ENCODE results near the gene C1orf185.
"Not testable (repeated sequence)": the region's sequence is repeated elsewhere in the genome, so short reads cannot be mapped to it uniquely, and the experiment has no call there.

C1orf185 gene

DNA sequence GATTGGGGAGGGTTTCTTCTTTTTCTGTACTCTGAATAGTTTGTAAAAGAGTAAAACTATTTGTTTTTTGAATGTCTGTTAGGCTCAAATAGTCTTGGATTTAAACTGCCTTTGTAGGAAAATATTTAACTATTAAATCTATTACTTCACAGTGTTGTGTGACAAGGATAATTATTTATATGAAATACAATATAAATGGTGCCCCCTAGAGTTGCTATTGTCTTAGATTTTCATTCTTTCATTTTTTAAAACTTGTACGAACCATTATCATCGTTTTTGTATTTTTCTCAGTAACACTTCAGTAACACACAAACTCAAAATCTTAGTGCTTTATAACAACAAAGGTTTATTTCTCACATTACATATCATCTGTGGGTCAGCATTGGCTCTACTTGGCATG lies 37.4 kb downstream of the C1orf185 start:
- no peak for DNase-seq

DNA sequence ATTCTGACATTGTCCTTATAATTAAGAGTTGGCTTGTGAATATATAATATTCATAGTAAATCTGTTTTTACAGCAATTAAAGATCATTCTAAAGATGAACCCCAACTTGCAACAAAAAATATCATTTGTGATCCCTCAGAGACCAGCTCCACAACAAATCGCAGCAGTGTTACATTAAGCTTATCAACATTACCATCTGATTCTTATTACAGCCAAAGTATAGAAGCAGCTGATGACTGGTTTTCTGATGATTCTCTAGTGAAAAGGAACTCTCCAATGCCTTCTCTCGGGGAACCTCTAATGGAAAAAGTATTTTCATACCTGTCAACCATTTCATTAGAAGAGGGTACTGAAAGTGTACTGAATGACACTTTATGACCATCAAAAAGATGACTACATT lies 45.4 kb downstream of the C1orf185 start:
- DNase-seq, result no peak

DNA sequence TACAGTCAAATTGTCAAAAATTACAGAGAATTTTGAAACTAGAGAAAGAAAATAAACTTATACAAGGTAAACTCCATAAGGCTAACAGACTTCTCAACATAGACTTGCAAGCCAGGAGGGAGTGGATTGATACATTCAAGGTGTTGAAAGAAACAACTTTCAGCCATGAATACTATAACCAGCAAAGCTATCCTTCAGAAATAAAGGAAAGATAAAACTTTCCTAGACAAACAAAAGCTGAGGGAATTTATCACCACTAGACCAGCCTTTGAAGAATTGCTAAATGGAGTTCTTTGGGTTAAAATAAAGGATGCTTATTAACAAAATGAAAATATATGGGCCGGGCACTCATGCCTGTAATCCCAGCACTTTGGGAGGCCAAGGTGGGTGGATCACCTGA lies 52.7 kb downstream of the C1orf185 start:
- no peak for DNase-seq

DNA sequence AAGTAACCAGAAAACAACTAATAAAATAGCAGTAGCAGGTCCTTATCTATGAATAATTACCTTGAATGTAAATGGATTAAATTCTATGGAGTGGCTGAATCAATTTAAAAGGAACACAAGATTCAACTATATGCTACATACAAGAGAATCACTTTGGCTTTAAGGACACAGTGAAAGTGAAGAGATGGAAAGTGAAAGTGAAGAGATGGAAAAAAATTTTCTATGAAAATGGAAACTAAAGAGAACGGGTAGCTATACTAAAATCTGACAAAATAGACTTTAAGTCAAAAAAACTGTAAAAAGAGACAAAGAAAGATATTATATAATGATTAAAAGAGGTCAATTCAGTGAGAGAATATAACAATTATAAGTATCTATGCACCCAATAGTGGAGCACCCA lies 54.7 kb downstream of the C1orf185 start:
- no peak for DNase-seq

DNA sequence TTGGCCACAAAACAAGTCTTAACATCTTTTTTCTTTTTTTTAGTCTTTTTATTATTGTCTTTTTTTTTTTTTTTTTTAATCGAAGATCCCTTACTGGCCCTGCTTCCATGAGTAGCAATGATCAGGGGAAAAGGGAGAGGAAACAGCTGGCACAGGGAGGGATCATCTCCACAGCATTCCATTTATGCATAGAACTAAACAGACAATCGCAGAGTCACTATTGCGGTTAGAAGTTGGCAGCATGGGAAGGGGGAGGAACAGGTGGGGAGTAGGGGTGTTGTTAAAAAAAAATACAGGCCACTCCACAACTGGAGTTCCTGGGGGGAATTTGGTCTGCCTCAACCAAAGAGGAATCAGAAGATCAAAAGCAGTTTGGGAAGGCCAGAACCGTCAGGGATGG lies 55.4 kb downstream of the C1orf185 start:
- DNase-seq, result no peak

DNA sequence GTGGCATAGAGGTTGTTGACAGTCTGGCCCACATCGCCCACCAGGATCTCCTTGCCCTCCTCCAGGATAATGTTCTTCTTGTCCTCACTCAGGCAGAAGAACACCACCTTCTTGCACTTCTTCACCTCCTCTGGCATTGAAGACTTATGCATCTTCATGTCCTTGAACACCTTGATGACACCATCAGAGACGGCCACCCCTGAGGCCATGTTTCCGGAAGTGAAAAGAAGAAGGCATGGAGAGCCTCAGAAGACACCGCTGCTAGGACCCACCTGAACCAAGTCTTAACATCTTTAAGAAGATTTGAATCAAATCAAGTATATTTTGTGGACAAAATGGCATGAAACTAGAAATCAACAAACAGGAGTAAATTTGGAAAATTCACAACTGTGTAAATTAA lies 56.2 kb downstream of the C1orf185 start:
- DNase-seq, result no peak

DNA sequence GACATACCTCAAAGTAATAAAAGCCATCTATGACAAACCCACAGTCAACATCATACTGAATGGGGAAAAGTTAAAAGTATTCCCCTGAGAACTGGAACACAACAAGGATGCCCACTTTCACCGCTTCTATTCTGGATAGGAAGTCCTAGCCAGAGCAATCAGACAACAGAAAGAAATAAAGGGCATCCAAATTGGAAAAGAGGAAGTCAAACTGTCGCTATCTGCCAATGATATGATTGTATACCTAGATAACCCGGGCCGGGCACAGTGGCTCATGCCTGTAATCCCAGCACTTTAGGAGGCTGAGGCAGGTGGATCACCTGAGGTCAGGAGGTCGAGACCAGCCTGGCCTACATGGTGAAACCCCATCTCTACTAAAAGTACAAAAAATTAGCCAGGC lies 60.5 kb downstream of the C1orf185 start:
- not testable (repeated sequence) for DNase-seq

DNA sequence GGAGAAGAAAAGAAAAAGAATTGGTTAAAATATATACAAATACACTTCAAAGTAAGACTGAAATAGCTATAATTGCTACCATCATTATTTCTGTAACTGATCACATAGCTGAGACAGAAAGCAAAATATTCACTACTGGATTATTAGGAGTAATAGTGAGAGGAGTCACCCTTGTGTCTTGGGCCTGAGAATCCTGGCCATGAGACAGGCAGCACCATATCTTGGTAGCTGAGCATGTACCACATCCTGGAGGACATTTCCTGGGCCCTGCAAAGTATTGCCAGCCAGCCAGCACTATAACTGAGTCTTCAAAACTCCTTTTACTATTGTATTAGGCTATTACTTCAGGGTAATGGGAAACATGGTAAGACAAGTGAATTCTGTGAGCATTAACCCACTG lies 63.5 kb downstream of the C1orf185 start:
- no peak for DNase-seq

DNA sequence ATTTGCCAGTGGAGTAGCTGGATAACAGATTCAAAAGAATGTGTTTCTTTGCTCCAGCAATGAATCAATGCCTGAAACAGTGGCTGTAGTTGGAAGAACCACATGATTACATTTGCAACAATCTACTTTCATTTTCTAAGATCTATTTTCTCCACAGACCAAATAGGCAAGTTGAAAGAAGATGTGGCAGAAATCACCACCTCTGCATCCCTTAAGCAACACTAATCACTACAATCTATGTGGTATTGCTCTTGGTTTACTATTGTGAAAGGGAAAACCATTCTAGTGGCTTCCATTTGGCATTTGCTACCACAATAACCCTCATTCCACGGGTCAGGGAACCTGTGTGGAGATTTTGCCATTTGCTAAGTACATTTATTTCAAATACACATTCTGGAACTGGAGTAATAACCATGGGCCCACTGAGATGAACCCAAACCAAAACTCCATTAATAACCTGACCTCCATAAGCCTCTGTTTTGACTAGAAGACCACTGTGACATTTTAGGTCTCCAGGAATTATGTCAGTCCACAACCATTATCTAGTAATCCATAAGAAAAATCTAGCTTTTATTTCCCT lies 66.3 kb downstream of the C1orf185 start:
- no peak for DNase-seq

DNA sequence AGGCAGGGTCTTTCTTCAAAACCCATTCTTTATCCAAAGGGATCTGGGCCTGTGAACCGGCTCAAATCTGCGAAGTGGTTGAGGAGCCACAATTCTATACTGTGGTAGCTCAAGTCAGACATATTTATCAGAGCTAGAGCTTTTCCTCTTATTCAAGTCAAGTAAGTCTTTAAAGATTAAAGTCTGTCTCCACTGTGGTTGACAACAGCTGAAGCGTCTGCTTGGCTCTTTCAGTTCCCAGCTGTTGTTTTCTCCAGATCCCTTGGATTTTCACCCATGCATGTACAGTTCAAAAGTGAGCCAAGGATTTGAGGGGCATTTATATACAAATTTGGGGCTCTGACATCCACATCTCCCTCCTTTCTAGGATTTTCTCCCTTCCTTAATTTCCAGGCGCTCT lies 66.9 kb downstream of the C1orf185 start:
- DNase-seq, result no peak

DNA sequence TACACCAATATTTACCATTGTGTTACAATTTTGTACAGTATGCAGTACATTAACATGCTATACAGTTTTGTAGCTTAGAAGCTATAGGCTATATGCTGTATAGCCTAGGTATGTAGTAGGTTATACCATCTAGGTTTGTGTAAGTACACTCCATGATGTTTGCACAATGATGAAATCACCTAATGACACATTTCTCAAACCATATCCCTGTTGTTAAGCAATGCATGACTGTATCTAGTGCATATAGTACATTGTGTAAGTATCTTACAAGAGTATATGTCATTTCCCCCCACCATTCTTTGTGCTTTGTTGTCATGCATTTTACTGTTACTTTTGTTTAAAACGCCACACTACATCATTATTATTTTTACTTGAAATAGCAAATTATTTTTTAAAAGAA lies 68.3 kb downstream of the C1orf185 start:
- no peak for DNase-seq

DNA sequence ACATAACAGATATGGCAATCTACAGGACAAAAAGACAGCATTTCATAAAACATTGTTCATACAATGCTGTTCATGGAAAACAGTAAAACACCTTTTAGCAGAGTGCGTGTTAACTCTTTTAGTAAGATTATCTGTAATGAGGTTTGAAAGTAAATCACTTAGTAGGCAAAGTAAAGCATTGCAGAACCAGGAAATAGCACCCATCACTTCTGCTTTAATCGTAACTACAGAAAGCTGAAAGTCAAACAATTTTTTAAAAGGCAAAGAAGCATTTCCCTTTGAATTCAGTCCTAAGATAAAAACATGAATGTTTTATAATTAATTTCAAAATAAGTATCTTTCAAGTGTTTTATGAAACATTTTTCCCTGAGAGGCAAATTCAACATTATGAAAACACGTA lies 70.8 kb downstream of the C1orf185 start:
- DNase-seq, result no peak

DNA sequence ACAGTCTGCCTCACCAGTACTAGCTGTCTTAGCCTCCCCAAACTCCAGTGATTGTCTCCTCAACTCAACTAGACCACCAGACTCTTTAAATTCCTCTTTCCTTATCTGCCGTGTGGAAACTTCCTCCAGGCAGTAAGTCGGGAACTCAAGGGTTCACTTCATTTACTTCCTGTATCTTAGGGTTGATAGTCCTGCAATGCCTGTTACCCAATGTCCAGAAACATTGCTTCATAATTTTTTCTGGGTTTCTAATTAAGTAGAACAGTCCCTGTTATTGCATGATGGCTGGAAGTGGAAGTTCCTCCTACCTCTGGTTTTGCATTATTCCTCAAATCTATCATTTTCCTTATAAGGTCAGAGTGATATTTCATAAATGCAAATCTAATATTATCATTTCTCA lies 73.2 kb downstream of the C1orf185 start:
- no peak for DNase-seq

DNA sequence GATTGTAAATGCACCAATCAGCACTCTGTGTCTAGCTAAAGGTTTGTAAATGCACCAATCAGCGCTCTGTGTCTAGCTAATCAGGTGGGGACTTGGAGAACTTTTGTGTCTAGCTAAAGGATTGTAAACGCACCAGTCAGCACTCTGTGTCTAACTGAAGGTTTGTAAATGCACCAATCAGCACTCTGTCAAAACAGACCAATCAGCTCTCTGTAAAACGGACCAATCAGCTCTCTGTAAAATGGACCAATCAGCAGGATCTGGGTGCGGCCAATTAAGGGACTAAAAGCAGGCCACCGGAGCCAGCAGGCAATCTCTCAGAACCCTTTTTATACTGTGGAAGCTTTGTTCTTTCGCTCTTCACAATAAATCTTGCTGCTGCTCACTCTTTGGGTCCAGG lies 76.0 kb downstream of the C1orf185 start:
- DNase-seq, result not testable (repeated sequence)

DNA sequence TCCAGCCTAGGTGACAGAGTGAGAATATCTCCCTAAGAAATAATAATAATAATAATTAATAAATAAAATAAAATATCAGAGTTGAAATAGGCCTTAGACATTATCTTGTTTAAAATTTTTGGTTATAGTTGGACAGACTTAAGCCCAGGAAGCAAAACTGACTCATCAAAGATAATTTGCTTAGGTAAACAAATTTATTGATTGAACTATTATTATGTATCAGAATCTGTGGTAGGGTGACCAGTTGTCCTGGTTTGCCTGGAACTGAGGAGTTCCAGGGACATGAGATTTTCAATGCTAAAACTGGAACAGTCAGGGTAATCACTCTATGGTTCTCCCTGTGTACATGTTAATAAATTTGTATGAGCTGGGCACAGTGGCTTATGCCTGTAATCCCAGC lies 86.2 kb downstream of the C1orf185 start:
- DNase-seq, result no peak

DNA sequence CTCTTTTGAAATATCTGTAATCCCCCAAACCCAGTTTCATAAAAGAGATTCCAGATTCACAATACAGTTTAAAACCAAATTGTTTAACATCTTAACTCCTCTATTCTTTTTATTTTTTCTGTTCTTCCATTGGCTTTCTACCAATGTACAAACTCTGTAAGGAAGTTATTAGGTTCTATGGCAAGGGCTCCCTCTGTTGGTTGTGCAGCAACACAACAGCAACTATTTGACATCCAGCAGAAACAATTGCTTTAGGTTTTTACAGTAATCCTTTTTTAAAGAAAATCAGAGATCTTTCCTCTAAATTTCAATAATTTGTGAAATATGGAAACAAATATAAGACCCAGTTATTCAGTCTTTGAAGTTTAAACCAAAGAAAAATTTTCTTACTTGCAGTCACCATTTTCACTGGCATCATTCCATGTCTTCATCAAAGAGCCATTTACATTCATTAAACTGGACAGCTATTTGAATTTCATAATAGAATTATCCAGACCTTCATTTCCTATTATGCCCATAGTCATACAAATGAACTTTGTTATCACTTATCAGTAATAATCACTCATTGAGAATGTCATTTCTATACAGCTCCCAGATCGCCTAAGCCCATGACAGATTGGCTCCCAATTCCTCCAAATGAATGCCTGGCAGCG lies 87.5 kb downstream of the C1orf185 start:
- DNase-seq, result peak; percentile 31

DNA sequence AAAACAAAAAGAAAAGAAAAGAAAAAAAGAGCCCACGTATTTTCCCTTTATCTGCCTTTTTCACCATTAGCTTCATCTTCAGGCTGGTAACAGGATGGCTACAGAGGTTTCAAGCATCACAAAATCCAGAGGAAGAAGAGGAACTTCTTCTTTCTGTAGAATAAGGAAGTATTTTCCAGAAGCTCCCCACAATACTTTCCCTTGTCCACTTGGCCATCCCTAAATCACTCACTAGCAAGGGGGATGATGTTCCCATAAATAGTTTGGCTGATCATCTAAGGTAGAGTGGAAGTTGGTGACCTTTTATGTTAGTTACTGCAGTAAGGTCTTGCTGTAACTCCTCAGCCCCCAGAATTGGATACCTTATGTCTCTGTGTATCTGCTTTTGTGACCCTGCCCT lies 88.9 kb downstream of the C1orf185 start:
- no peak for DNase-seq

DNA sequence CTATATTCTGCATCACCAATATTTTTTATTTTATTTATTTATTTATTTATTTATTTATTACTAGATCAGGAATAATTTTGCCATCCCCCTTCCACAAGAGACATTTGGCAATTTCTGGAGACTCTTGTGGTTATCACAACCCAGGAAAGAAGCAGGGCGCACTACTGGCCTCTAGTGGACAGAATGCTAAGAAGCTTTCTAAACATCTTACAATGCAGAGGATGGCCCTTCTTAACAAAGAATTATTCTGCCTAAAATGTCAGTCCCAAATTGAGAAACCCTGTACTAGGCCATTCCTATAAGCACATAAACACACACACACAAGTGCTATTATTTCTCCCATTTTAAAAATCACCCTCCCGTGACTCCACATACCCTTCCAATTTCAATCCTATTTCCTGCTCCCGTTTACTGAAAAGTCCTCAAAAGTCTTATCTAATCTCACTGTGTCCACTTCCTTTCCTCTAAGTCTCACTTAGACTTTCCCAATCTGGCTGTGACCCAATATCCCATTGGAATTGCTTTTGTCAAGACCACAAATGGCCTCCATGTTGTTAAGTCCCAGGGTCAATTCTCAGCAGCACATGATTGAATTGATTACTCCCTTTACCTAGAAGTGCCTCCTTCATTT lies 90.3 kb downstream of the C1orf185 start:
- peak; percentile 72 for DNase-seq

DNA sequence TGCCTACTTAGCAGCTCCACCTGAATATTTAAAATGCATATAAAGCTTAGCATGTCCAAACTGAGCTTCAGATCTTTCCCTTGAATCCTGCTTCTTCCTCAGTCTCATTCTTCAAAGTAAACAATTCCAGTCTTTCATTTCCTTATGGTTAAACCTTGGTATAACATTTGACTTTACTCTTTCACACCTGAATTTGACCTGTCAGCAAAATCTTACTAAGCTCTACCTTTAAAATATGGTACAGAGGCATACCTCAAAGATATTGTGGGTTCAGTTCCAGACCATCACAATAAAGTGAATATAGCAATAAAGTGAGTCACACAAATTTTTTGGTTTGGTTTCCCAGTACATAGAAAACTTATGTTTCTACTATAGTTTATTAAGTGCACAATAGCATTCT lies 91.5 kb downstream of the C1orf185 start:
- no peak for DNase-seq

Measured in KG1 (cell line).